Non-pigmented ciliary epithelial cell (primary cell): ENCODE measurements around the gene LMX1A.

ENCODE experiments used
- DNase-seq: peaks from one replicate; pipeline ENCODE4 v3.0.0-alpha.2; 2010; ENCODE audit warnings: low read depth

The LMX1A gene

GRCh38 chr1:165367375-165367993, 11.0 kb upstream of the LMX1A start:
- DNase-seq, result peak; percentile 41

- no peak for DNase-seq
These were observed 8.8 kb upstream of the LMX1A start for GRCh38 chr1:165365341-165365740.

DNA sequence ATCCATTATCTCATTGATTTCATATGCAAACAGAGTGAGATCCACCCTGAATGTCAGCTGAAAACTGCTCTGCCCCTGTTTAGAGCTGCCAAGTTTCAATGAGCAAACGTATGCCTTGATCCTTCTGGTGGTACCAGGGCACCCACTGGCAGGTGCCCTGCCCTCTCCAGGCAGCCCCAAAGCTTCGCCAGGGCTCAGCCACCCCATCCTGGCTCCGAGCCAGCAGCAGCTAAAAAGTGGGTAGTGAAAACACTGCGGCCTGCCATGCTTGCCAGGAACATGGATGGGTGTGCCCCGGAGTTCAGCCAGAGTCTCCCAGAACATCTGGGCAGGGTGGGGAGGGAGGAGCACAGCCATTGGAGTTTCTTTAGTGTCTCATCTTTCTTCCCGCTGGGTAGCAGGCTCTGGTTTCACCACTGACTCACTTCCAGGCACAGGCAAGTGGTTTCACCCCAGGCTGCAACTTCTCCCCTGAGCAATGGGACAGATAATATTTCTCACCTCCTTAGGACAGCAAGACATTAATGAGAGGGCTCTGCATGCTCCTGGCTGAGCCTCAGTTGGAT, 8.1 kb upstream of the LMX1A start:
- DNase-seq, result no peak

GRCh38 chr1:165356876-165357275, 361 bp upstream of the LMX1A start:
- no peak for DNase-seq

DNA sequence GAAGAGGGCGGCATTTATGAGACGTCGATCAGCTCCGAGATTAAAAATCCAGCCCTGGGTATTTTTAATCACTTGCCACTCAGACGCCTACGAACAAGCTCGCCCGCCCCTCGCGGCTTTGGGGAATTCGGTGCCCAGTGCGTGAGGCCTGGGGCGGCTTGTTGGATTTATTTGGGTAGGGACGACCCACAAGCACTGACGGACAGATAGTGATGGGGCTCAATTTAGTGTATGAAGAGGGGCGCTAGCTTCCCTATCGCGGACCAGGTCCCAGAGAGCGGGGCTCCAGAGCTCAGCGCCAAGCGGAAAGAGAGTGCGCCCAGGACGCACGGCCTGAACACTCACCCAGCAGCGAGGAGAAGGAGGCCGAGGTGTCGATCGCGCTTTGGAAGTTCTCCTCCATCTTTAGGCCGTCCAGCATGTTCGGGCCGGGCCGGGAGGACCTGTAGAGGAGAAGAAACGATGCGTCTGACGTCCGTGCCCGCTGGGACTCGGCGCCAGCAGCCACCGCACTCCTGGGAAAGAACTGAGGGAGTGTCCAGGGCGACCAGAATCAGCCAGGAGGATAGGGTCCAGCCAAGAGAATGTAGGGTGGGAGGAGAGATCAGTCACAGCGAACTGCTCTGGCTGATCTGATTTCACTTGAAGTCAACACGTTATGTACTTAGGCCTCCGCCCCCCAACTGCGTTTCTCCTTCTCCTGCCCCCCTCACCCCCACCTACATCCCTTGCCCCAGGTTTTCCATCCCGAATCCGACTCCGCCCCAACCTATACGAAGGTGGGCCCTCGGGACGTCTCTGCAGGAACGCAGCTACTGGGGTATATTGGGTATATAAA, 1.2 kb downstream of the LMX1A start:
- no peak for DNase-seq

DNA sequence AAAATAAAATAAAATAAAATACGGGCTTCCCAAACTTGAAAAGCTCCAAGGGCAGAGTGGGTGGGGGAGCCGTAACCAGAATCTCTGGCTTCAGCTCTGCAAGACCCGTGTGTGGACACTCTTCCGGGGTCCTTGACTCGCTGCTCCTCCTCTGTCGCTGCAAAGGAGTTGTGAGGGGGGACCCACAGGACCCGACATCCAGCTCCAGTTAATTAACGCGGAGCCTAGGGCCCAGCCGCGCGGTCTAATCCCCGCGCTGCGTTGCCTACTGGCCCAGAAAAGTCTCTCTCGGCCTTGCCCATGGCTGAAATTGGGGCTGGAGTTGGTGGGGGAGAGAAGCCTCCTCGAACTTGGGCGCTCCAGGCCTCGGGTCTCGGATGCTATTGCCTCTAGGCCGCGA, 1.8 kb downstream of the LMX1A start:
- DNase-seq, result no peak

GRCh38 chr1:165353731-165354671, 2.5 kb downstream of the LMX1A start:
- no peak for DNase-seq

GRCh38 chr1:165352442-165353293, 3.8 kb downstream of the LMX1A start:
- DNase-seq, result no peak

DNA sequence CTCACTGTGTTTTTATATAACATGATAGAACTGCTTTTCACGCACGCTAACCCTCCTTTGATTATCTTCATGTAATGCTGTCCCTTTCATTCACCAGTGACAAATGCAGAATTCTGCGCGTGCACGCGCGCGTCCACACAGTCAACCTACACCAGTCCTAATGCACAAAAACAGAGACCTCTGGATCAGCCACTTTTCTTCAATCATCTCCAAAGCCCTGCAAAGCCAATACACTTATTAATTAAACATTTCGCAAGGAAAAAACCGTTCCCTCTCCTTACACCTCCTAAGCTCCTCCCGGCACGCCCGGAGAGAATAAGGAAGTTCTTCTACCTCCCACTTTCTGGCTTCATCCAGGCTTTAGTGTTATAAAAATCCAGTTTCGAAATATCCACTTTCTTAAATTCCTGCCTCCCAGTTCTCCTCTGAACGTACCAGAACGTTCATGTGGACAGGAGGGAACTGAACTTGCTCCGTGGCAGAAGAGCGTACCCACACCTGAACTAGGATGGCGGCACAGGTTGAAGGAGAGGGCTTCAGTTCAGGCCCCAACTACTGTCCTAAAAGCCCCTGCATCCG, 4.6 kb downstream of the LMX1A start:
- DNase-seq, result no peak

DNA sequence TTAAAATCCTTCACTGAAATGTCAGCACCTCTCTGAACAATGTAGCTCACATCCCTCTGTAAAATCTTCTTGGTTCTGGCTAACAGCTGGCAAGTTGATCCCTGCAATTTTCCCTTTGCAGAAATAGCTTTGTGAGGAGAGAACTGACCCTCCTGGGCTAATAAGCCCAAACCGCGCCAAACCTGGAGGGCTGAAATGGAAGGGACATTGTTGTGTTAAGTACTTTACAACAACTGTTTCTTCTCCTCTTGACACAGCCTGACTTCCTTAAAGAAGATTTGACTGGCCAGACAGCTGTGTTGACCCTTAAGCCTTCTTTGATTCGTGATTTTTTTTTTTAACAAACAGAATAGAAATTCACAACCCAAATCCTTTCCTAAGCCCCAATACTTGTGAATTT, 5.7 kb downstream of the LMX1A start:
- DNase-seq, result no peak

DNA sequence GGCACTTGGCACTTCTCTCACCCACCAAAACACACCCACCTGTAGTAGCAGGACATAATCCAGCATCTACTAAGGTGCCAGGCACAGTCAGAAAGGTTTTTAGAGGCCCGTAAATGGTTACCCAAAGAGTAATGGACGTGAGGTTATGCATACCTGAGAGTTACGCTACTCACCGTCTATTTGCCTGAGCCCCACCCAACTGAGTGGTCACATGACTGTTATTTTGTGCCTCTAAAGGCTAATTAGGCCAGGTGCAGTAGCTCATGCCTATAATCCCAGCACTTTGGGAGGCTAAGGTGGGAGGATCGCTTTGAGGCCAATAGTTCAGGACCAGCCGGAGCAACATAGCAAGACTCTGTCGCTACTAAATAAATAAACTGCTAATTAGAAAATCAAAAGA, 11.0 kb downstream of the LMX1A start:
- no peak for DNase-seq

DNA sequence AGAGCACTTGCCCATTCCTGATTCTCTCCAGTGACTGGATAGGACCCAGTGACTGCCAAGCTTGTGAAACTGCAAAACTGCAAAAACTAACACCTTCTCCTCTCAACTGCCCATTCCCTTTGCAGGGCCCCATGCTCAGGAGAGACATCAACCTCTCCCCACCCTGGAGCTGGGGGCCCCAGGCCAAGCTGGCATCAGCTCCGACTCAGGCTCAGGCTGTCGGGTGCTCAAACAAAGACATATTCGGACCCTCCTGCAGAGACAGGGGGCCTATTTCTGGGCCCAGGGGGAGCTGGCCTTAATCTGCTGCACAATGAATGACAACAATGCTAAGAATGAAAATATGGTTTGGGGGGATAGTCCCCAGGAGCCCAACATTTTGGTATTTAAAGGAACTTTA, 11.8 kb downstream of the LMX1A start:
- no peak for DNase-seq

- no peak for DNase-seq
These were observed 12.3 kb downstream of the LMX1A start for GRCh38 chr1:165344198-165344597.

- DNase-seq, result no peak
These were observed 13.9 kb downstream of the LMX1A start for GRCh38 chr1:165342587-165342986.

GRCh38 chr1:165342168-165342567, 14.3 kb downstream of the LMX1A start:
- no peak for DNase-seq

DNA sequence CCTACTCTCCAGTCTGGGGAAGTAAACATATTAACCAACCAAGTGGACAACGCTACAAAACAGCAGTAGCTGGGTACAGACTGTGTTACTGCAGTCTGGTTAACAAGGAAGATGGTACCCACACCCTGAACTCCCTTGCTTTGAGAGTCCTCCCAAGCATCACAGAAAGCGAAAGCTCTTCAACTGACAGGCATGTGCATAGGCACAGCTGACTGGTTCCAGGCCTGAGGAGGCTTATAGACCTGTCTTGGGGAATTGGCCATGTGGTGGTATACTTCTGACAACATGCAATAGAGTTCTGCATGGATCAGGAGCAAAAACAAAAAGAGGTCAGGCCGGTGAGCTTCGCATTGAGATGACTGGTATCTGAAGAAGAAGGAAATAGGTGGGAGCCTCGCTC, 17.4 kb downstream of the LMX1A start:
- no peak for DNase-seq

GRCh38 chr1:165330483-165330882, 26.0 kb downstream of the LMX1A start:
- no peak for DNase-seq

DNA sequence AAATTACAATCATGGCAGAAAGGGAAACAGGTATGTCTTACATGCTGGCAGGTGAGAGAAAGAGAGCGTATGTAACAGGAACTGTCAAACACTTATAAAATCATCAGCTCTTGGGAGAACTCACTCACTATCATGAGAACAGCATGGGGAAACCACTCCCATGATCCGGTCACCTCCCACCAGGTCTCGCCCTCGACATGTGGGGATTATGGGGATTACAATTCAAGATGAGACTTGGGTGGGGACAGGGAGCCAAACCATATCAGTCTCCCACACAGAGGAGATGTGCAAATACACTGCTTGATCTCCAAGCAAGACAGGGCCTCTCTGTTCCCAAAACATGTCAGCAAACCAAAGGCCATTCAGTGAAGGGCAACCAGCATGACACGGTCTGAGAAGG, 27.4 kb downstream of the LMX1A start:
- DNase-seq, result no peak

GRCh38 chr1:165328136-165328535, 28.4 kb downstream of the LMX1A start:
- no peak for DNase-seq

DNA sequence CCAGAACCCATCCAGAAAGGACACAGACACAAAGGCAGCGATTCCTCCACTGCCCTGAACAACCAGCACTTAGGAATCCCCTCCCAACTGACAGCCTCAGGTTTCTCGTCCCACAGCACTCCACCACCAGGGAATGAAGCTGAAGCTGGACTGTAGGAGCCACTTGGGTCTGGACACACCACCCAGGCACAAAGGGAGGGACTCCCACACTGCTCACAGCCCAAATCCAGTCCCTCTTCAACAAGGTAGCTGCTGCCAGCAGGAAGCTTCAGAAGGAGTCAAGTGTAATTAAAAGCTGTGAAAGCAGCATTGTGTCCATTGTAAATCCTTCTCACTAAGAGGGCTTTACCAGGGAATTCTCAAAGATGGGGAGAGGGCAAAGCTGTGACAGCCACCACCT, 29.0 kb downstream of the LMX1A start:
- no peak for DNase-seq
